ENCODE measurements around the gene BRAF. TPM values are rescaled to one million over a fixed set of nuclear protein-coding genes. Genes with fewer than 3 reads are reported as not detected.

BRAF gene
- total and polyA plus RNA-seq, 2 of the 8 experiments (the other 6 are each of a cell fraction or from before 2014, with no cell fraction given): 11.4 to 32.6 TPM

GRCh38 chr7:140683657-140684056 lies 241.1 kb downstream of the BRAF start (continued):
- no peak for TF ChIP-seq CHD7 (IDR thresholded peaks at IDR 0.05; ENCODE audit: insufficient replicate concordance, low read length)
- no peak for TF ChIP-seq KDM1A (IDR thresholded peaks at IDR 0.05; ENCODE audit: borderline replicate concordance, low read length)
- no peak for TF ChIP-seq CBX5 (IDR thresholded peaks at IDR 0.05; ENCODE audit: low read depth, low read length)
- TF ChIP-seq SIX5 (IDR thresholded peaks at IDR 0.05; ENCODE audit: low read depth, low read length): no peak
- TF ChIP-seq ATF3 (IDR thresholded peaks at IDR 0.05; ENCODE audit: insufficient read depth, low read depth, low read length): no peak
- TF ChIP-seq NRF1 (IDR thresholded peaks at IDR 0.05; ENCODE audit: low read depth, low read length): no peak
- no peak for TF ChIP-seq TAF1 (IDR thresholded peaks at IDR 0.05; ENCODE audit: low read depth, low read length)
- TF ChIP-seq CREB1 (IDR thresholded peaks at IDR 0.05): no peak
- no peak for TF ChIP-seq RAD21 (IDR thresholded peaks at IDR 0.05 in 1 of 2, conservative IDR thresholded peaks at IDR 0.05 in 1 of 2; ENCODE audit: low read depth in 2 of 2, low read length in 2 of 2)
- TF ChIP-seq SP2 (IDR thresholded peaks at IDR 0.05; ENCODE audit: low read length): no peak
- no peak for TF ChIP-seq NANOG (IDR thresholded peaks at IDR 0.05; ENCODE audit: insufficient read depth, low read depth, low read length, poor library complexity, severe bottlenecking)
- TF ChIP-seq ASH2L (IDR thresholded peaks at IDR 0.05; ENCODE audit: low read length): no peak
